Measurements from ENCODE around the gene DR1.

DR1 gene

DNA sequence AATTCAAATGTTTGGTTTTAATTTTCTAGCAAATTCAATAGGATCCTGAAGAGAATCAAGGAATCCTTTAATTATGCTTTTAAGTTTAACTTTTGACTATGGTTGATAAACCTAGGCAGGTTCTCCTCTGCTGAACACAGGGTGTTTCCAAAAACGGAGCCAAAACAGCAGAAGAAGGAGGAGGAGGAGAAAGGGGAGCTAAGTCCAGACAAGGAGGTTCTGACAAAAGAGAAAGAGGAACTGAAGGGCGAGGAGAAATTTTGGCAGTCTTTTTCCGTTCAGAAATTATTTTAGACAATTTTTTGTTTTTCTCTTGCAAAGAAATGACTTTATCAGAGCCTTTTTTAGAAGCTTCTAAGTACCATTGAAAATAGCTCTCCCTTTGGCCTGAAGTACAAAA is 69.0 kb downstream of the DR1 start:
- TF ChIP-seq, protein P1, sequence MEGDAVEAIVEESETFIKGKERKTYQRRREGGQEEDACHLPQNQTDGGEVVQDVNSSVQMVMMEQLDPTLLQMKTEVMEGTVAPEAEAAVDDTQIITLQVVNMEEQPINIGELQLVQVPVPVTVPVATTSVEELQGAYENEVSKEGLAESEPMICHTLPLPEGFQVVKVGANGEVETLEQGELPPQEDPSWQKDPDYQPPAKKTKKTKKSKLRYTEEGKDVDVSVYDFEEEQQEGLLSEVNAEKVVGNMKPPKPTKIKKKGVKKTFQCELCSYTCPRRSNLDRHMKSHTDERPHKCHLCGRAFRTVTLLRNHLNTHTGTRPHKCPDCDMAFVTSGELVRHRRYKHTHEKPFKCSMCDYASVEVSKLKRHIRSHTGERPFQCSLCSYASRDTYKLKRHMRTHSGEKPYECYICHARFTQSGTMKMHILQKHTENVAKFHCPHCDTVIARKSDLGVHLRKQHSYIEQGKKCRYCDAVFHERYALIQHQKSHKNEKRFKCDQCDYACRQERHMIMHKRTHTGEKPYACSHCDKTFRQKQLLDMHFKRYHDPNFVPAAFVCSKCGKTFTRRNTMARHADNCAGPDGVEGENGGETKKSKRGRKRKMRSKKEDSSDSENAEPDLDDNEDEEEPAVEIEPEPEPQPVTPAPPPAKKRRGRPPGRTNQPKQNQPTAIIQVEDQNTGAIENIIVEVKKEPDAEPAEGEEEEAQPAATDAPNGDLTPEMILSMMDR (IDR thresholded peaks at IDR 0.05): no peak
- TF ChIP-seq ZFX (IDR thresholded peaks at IDR 0.05; ENCODE audit: borderline replicate concordance): no peak
- H3K27ac ChIP-seq: no peak overlapping the region

DNA sequence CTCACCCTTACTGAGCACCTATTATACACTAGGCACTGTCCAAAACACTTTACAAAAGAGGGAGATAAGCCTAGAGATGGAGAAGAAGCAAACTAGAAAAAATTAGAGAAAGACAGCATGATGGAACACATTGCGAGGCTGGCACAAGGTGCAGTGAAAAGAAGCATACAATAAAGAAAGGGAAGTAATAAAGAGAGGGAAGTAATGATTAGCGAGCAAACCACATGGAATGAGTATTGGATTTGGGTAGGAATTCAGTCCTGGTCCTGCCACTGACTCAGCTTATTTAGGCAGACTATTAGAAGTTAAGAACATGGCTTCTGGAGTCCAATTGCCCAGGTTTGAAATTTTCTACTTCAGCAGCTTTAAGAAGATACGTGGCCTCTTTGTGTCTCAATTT is 69.6 kb downstream of the DR1 start:
- no peak for TF ChIP-seq ZFX (IDR thresholded peaks at IDR 0.05; ENCODE audit: borderline replicate concordance)
- TF ChIP-seq, protein P1 (IDR thresholded peaks at IDR 0.05): no peak
- H3K27ac ChIP-seq: no peak overlapping the region

DNA sequence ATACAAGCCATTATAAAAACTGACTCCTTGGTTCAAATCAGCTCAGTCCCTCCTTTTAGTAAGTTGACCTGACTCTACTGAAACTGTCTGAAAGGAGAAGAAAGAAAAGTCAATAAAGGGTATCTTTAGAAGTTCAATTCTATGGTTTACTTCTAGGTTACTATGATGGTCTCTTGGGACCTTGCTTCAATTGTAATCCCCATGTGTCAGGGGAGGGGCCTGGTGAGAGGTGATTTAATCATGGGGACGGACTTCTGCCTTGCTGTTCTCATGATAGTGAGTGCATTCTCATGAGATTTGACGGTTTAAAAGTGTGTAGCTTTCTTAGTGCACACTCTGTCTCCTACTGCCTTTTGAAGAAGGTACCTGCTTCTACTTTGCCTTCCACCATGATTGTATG is 70.5 kb downstream of the DR1 start:
- H3K27ac ChIP-seq: no peak overlapping the region
- TF ChIP-seq ZFX (IDR thresholded peaks at IDR 0.05; ENCODE audit: borderline replicate concordance): no peak
- TF ChIP-seq, protein P1 (IDR thresholded peaks at IDR 0.05): no peak

Data from 22Rv1 (cell line).